HepG2 (cell line): Measurements from ENCODE around the gene PHKG1. TPM values are rescaled to one million over a fixed set of nuclear protein-coding genes. Genes with fewer than 3 reads are reported as not detected.
A peak's percentile ranks its signal among the peaks of the same experiment; 100 is the strongest.

ENCODE experiments used
- ARID2 ChIP-seq: sonication (generic); formaldehyde crosslinking; IDR thresholded peaks from 2 replicates; pipeline ENCODE4 v1.8.1; 2022; ENCODE audit warnings: mild to moderate bottlenecking, missing genetic modification reagents, borderline replicate concordance
- CENPX ChIP-seq: sonication (generic); formaldehyde crosslinking; IDR thresholded peaks from 2 replicates; pipeline ENCODE4 v1.9.0; 2021; ENCODE audit warnings: mild to moderate bottlenecking, missing genetic modification reagents, moderate library complexity
- CHD2 ChIP-seq: IDR thresholded peaks from 2 replicates; pipeline ENCODE4 v1.6.1; 2011; ENCODE audit warnings: low read depth, low read length, improper control_type of control experiment
- HNRNPUL1 ChIP-seq: fragments of 200-400 bp; formaldehyde crosslinking; IDR thresholded peaks from 2 replicates; pipeline ENCODE4 v1.6.1; 2017; ENCODE audit warnings: low read depth, mild to moderate bottlenecking, low read length, moderate library complexity
- ISL2 ChIP-seq: sonication (generic); formaldehyde crosslinking; IDR thresholded peaks from 2 replicates; pipeline ENCODE4 v1.5.0; 2020; ENCODE audit warnings: missing genetic modification reagents
- KMT2B ChIP-seq: IDR thresholded peaks from 2 replicates; pipeline ENCODE4 v1.6.1; 2016; ENCODE audit warnings: missing genetic modification reagents, missing compliant biosample characterization
- NCOA2 ChIP-seq: sonication (generic); formaldehyde crosslinking; IDR thresholded peaks from 2 replicates; pipeline ENCODE4 v1.8.0; 2022; ENCODE audit warnings: inconsistent platforms
- NFYB ChIP-seq: sonication (generic); formaldehyde crosslinking; IDR thresholded peaks from 2 replicates; pipeline ENCODE4 v1.4.0; 2020; ENCODE audit warnings: missing genetic modification reagents
- SIX1 ChIP-seq: sonication (generic); formaldehyde crosslinking; IDR thresholded peaks from 2 replicates; pipeline ENCODE4 v1.4.0; 2020; ENCODE audit warnings: missing genetic modification reagents, borderline replicate concordance
- XRCC5 ChIP-seq: fragments of 200-400 bp; formaldehyde crosslinking; optimal IDR thresholded peaks from 2 replicates; pipeline ENCODE3; 2017; ENCODE audit warnings: mild to moderate bottlenecking, low read length
- ZNF124 ChIP-seq: sonication (generic); formaldehyde crosslinking; IDR thresholded peaks from 2 replicates; pipeline ENCODE4 v1.4.0; 2020; ENCODE audit warnings: missing genetic modification reagents
- ZNF235 ChIP-seq: sonication (generic); formaldehyde crosslinking; IDR thresholded peaks from 2 replicates; pipeline ENCODE4 v1.8.1; 2023; ENCODE audit warnings: mild to moderate bottlenecking, missing genetic modification reagents, borderline replicate concordance
- ZNF34 ChIP-seq: sonication (generic); formaldehyde crosslinking; IDR thresholded peaks from 2 replicates; pipeline ENCODE4 v1.4.0; 2020; ENCODE audit warnings: mild to moderate bottlenecking, missing genetic modification reagents, borderline replicate concordance
- polyA plus RNA-seq, 8 experiments: library from polyadenylated mRNA; depleted of rRNA in 3 of 8; stranded (reverse) in 7 of 8; unstranded in 1 of 8; fragments of >200 nt; fragmentation: Illumina TruSeq in 4 of 8; extraction: Trizol in 4 of 8; gene quantifications; 2 replicates each; pipeline versions ENCODE4 v1.2.1 to v1.2.3, GENCODE V29; 2011 to 2016; ENCODE audit warnings: low read depth in 4 of 8, missing spikeins in 1 of 8, mixed read lengths in 1 of 8; ENCODE audit not compliant: insufficient read depth in 1 of 8
- total RNA-seq, 5 experiments: library from RNA; depleted of rRNA; stranded (reverse); fragments of >200 nt; fragmentation: Illumina TruSeq; extraction: Trizol; gene quantifications; 2 replicates each; pipeline ENCODE4 v1.2.3, GENCODE V29; 2016; ENCODE audit warnings: low read depth in 1 of 5
- TF ChIP-seq, protein P1 (sequence below): sonication (generic); formaldehyde crosslinking; IDR thresholded peaks from 2 replicates; pipeline ENCODE4 v1.4.0; 2020; ENCODE audit warnings: missing genetic modification reagents
- TF ChIP-seq, protein P2 (sequence below): sonication (generic); formaldehyde crosslinking; IDR thresholded peaks from 2 replicates; pipeline ENCODE4 v1.5.0; 2020; ENCODE audit warnings: missing genetic modification reagents, mild to moderate bottlenecking, borderline replicate concordance
- TF ChIP-seq, protein P3 (sequence below): IDR thresholded peaks from 2 replicates; pipeline ENCODE4 v1.6.1; 2016; ENCODE audit warnings: missing compliant biosample characterization, missing genetic modification reagents, borderline replicate concordance
- TF ChIP-seq, protein P4 (sequence below), 2 experiments: IDR thresholded peaks; 2 replicates each; pipeline ENCODE4 v1.6.1; 2011 to 2012; ENCODE audit warnings: low read length in 2 of 2, borderline replicate concordance in 1 of 2, low read depth in 1 of 2, mild to moderate bottlenecking in 1 of 2, moderate library complexity in 1 of 2

Gene PHKG1
- total and polyA plus RNA-seq, 2 of the 13 experiments (the other 11 are each of a cell fraction or from before 2014, with no cell fraction given) = 0.44 to 0.71 TPM

DNA sequence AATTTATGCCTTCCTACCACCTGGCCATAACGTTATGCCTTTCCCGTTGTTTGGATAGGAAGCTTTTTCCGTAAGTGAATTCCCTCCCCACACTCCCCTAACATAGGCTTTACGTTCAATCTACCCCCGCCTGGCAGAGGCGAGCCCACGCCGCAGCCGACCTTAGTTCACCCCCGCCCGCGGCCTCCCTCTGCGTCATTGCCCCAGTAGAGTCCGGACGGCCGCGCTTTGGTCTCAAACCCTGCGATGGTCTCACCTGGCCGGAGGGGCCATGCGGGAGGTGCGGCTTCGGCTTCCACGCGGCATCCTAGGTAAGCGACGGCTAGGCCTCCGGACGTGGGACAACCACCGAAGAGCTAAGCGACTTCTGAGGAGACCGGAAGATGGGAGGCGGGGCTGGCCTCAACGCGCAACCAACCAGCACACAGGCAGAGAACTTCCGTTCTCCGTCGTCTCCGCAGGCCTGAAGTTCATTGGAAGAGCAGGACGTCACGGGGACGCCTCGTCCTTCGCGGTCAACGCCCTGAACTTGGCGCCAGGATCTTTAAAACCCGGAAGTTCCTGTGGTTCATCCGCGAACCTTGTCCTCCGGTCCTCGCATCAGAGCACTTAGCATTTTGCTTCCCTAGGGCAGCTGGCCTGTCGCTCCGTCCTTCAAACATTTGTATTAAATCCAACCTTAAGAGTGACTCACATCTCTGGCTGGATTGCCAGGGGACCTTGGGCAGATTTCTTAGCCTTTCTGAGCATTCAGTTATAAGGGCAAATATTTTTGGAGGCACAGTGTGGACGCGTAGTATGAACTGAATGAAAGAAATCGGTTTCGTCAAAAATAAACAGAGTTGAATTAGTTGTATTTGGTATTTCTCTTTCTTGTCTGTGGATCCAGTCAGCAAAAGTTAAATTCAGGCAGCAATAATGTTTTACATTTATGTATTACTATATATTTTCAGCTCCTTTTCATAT lies 13.6 kb upstream of the PHKG1 start, which contains the start of gene CHCHD2 (continued):
- peak; percentile 41; the same call in 1 of the 2 replicates for TF ChIP-seq NCOA2 (CRISPR knock-in tag)
- no peak for TF ChIP-seq ARID2 (CRISPR knock-in tag)
- TF ChIP-seq, protein P1, sequence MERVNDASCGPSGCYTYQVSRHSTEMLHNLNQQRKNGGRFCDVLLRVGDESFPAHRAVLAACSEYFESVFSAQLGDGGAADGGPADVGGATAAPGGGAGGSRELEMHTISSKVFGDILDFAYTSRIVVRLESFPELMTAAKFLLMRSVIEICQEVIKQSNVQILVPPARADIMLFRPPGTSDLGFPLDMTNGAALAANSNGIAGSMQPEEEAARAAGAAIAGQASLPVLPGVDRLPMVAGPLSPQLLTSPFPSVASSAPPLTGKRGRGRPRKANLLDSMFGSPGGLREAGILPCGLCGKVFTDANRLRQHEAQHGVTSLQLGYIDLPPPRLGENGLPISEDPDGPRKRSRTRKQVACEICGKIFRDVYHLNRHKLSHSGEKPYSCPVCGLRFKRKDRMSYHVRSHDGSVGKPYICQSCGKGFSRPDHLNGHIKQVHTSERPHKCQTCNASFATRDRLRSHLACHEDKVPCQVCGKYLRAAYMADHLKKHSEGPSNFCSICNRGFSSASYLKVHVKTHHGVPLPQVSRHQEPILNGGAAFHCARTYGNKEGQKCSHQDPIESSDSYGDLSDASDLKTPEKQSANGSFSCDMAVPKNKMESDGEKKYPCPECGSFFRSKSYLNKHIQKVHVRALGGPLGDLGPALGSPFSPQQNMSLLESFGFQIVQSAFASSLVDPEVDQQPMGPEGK (CRISPR knock-in tag) = peak; percentile 35
- no peak for TF ChIP-seq ZNF34
- peak; percentile 46; the same call in 1 of the 2 replicates for TF ChIP-seq SIX1
- TF ChIP-seq XRCC5 = peak; percentile 52
- TF ChIP-seq ZNF235 (CRISPR knock-in tag) = no peak
- TF ChIP-seq ISL2 = no peak
- TF ChIP-seq, protein P2, sequence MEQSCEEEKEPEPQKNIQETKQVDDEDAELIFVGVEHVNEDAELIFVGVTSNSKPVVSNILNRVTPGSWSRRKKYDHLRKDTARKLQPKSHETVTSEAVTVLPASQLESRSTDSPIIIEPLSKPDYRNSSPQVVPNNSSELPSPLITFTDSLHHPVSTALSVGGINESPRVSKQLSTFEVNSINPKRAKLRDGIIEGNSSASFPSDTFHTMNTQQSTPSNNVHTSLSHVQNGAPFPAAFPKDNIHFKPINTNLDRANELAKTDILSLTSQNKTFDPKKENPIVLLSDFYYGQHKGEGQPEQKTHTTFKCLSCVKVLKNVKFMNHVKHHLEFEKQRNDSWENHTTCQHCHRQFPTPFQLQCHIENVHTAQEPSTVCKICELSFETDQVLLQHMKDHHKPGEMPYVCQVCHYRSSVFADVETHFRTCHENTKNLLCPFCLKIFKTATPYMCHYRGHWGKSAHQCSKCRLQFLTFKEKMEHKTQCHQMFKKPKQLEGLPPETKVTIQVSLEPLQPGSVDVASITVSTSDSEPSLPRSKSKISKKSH (CRISPR knock-in tag) = no peak
- TF ChIP-seq KMT2B (CRISPR knock-in tag) = peak; percentile 81
- peak; percentile 98 for TF ChIP-seq NFYB (CRISPR knock-in tag)
- peak; percentile 63; the same call in 1 of the 2 replicates for TF ChIP-seq ZNF124 (CRISPR knock-in tag)
- no peak for TF ChIP-seq CHD2
- TF ChIP-seq, protein P3, sequence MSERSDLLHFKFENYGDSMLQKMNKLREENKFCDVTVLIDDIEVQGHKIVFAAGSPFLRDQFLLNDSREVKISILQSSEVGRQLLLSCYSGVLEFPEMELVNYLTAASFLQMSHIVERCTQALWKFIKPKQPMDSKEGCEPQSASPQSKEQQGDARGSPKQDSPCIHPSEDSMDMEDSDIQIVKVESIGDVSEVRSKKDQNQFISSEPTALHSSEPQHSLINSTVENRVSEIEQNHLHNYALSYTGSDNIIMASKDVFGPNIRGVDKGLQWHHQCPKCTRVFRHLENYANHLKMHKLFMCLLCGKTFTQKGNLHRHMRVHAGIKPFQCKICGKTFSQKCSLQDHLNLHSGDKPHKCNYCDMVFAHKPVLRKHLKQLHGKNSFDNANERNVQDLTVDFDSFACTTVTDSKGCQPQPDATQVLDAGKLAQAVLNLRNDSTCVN = peak; percentile 71; the same call in 1 of the 2 replicates
- TF ChIP-seq, protein P4, sequence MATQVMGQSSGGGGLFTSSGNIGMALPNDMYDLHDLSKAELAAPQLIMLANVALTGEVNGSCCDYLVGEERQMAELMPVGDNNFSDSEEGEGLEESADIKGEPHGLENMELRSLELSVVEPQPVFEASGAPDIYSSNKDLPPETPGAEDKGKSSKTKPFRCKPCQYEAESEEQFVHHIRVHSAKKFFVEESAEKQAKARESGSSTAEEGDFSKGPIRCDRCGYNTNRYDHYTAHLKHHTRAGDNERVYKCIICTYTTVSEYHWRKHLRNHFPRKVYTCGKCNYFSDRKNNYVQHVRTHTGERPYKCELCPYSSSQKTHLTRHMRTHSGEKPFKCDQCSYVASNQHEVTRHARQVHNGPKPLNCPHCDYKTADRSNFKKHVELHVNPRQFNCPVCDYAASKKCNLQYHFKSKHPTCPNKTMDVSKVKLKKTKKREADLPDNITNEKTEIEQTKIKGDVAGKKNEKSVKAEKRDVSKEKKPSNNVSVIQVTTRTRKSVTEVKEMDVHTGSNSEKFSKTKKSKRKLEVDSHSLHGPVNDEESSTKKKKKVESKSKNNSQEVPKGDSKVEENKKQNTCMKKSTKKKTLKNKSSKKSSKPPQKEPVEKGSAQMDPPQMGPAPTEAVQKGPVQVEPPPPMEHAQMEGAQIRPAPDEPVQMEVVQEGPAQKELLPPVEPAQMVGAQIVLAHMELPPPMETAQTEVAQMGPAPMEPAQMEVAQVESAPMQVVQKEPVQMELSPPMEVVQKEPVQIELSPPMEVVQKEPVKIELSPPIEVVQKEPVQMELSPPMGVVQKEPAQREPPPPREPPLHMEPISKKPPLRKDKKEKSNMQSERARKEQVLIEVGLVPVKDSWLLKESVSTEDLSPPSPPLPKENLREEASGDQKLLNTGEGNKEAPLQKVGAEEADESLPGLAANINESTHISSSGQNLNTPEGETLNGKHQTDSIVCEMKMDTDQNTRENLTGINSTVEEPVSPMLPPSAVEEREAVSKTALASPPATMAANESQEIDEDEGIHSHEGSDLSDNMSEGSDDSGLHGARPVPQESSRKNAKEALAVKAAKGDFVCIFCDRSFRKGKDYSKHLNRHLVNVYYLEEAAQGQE (IDR thresholded peaks at IDR 0.05; ENCODE audit: borderline replicate concordance in 1 of 2, low read depth in 1 of 2, low read length in 2 of 2) = no peak; a peak in 1 of 4 replicates
- no peak for TF ChIP-seq HNRNPUL1
- no peak for TF ChIP-seq CENPX (CRISPR knock-in tag)
